ENCODE data around the gene GAS2L2.

DNA sequence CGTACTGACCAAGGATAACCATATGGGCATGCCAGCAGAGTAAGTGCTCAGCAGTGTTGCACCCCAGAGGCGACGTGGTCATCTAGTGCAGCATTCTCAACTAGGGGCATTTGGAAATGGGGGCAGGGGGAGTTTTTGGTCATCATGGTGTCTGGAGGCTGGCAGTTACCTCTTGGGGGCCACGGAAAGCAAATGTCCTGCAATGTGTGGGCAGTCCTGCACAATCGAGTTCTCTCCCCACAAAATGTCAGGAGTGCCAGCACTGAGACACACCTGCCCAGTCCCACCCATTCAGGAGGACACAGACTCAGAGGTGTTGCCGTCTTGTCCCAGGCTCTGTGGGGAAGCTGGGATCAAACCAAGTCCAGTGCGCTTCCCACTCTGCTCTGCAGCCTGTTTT lies 18.6 kb downstream of the GAS2L2 start:
- no peak for TF ChIP-seq CTCF (IDR thresholded peaks at IDR 0.05)
- no peak for TF ChIP-seq POLR2A (IDR thresholded peaks at IDR 0.05)
- TF ChIP-seq POLR2AphosphoS5 (IDR thresholded peaks at IDR 0.05; ENCODE audit: insufficient read depth in 1 of 2, low read depth in 1 of 2), result no peak

Data from vagina (tissue), 2 donors.